GM21367 (cell line): Measurements from ENCODE around the gene MUTYH.

Source experiments
- ATAC-seq: cut with Tn5 transposase; IDR thresholded peaks from one replicate; pipeline ENCODE4 v1.9.1; 2021; ENCODE audit not compliant: unreplicated experiment

MUTYH gene

GRCh38 chr1:45282351-45282750 is 57.9 kb downstream of the MUTYH start:
- no peak for ATAC-seq
